GM18861 (cell line): ENCODE data around the gene PLXNA4.

ENCODE experiments used
- ATAC-seq: cut with Tn5 transposase; IDR thresholded peaks from one replicate; pipeline ENCODE4 v1.9.1; 2021; ENCODE audit not compliant: unreplicated experiment

Gene PLXNA4

GRCh38 chr7:132480534-132480933, 95.7 kb downstream of the PLXNA4 start:
- ATAC-seq, result no peak

GRCh38 chr7:132476541-132476940, 99.7 kb downstream of the PLXNA4 start:
- no peak for ATAC-seq

- no peak for ATAC-seq
Measured at GRCh38 chr7:132475669-132476116, 100.6 kb downstream of the PLXNA4 start.

- ATAC-seq, result no peak
Measured at GRCh38 chr7:132475037-132475668, 101.1 kb downstream of the PLXNA4 start.

- ATAC-seq, result no peak
Measured at GRCh38 chr7:132472463-132473120, 103.7 kb downstream of the PLXNA4 start.

GRCh38 chr7:132471515-132471914, 104.8 kb downstream of the PLXNA4 start:
- ATAC-seq, result no peak

GRCh38 chr7:132469681-132470080, 106.6 kb downstream of the PLXNA4 start:
- no peak for ATAC-seq

GRCh38 chr7:132469264-132469663, 107.0 kb downstream of the PLXNA4 start:
- no peak for ATAC-seq

- no peak for ATAC-seq
Measured at GRCh38 chr7:132466367-132466766, 109.9 kb downstream of the PLXNA4 start.

GRCh38 chr7:132465516-132465915, 110.8 kb downstream of the PLXNA4 start:
- no peak for ATAC-seq

GRCh38 chr7:132464740-132465139, 111.5 kb downstream of the PLXNA4 start:
- ATAC-seq, result no peak

- no peak for ATAC-seq
Measured at GRCh38 chr7:132463922-132464321, 112.3 kb downstream of the PLXNA4 start.

- no peak for ATAC-seq
Measured at GRCh38 chr7:132462478-132462877, 113.8 kb downstream of the PLXNA4 start.

GRCh38 chr7:132461032-132461592, 115.2 kb downstream of the PLXNA4 start:
- ATAC-seq, result no peak

- no peak for ATAC-seq
Measured at GRCh38 chr7:132458729-132459128, 117.5 kb downstream of the PLXNA4 start.

GRCh38 chr7:132457658-132458057, 118.6 kb downstream of the PLXNA4 start:
- ATAC-seq, result no peak

- ATAC-seq, result no peak
Measured at GRCh38 chr7:132456418-132456817, 119.9 kb downstream of the PLXNA4 start.

GRCh38 chr7:132455378-132455777, 120.9 kb downstream of the PLXNA4 start:
- no peak for ATAC-seq

GRCh38 chr7:132453826-132454225, 122.4 kb downstream of the PLXNA4 start:
- no peak for ATAC-seq

- ATAC-seq, result no peak
Measured at GRCh38 chr7:132451161-132451560, 125.1 kb downstream of the PLXNA4 start.

GRCh38 chr7:132450696-132451095, 125.6 kb downstream of the PLXNA4 start:
- ATAC-seq, result no peak

GRCh38 chr7:132450188-132450587, 126.1 kb downstream of the PLXNA4 start:
- no peak for ATAC-seq
